Measurements from ENCODE around the gene PDE4B. TPM values are rescaled to one million over a fixed set of nuclear protein-coding genes. Genes with fewer than 3 reads are reported as not detected.

PDE4B gene
- total RNA-seq, 1 donor from 2014 or later: 6.8 TPM

DNA sequence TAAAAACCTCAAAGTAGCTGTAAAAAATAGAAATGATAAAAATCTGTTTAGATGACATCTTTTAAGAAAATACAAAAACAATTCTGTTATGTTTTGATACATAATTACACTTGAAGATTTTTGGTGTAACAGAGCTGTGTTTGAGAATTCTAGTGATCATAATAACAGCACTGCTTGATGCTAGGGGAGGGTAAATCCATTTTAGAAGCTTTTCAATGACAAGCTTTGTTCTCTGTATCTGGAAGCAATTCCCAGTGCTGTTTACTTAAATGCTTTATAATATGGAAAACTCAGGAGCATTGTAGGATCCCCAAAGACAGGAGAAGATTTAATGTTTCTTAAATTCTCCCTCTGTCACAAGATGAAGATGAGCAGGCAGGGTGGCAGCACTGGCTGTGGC is 359.3 kb downstream of the PDE4B start:
- intact Hi-C loops (cut with DNase I): no loop called here
- no peak for DNase-seq (ENCODE audit: low spot score)

DNA sequence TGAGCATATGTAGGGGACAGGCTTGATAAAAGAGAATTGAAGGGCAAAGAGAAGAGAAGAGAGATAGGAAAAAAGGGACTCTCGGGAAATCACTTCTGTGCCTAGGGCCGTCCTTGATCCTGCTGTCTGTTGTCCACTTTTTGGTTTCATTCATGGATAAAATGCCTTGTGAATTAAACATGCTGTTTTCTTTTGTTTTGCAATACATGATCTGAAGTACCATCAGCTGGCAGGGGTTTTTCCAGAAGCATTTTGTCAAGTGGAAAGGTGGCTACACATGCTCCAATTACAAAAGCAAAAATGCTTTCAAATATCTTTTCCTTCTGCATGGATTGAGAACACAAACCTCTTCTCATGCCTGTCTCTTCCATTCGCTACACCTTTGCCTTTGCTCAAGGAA is 361.7 kb downstream of the PDE4B start:
- intact Hi-C loops (cut with DNase I): no loop called here

DNA sequence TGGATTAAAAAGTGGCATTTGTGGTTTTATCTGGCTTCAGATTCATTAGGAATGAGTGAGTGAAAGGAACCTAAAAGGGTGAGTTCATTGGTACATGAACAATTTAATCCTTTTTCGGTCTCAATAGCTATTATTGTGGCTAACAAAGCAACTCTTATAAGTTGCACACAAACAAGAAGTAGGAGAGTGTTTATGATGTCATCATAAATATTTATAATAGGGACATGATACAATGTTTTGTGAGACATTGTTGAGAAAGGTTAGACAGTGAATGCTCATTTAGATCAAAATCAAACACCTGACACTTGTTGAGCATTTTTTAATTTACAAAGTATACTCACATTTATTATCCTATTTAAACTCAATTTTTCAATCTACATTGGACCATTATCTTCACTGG is 363.4 kb downstream of the PDE4B start:
- intact Hi-C loops (cut with DNase I): no loop called here

More for the DNA sequence above, 361.7 kb downstream of the PDE4B start:
- no peak for DNase-seq (ENCODE audit: low spot score)

DNA sequence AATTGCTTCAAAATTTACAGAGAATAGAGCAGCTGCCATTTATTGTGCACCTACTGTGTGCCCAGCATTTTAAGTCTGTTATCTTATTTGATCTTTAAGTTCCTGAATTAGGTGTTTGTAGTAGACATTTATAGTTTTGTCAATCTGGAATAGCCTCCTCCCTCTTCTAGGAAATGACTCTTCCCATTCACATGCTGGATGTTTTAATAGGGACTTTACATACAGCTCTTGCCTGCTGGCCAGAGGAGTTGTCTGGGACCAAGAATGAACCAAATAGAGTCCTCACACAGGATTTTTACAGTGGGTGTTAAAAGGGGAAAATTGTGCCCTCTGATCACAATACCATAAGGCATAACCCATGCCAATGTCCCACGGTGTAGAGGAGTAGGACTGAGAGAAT is 367.1 kb downstream of the PDE4B start:
- intact Hi-C loops (cut with DNase I): no loop called here

More for the DNA sequence above, 363.4 kb downstream of the PDE4B start:
- DNase-seq (ENCODE audit: low spot score): no peak

DNA sequence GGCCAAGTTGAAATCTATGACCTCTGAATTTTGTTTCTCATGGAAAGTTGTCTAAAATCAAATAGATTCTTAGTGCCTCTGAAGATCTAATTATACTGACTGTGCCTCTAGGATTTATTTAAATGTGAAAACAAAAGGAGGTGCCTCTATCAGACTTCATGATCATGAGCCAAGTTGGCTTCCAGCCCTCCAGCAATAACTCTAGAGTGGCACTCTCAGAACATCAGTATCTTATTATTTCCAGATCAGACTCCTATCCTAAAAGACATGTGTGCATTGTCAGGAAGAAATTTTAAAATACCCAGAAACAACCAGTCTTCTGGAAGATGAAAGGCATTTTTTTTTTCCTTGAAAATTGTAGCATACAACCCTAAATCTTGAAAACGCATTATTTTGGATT is 368.0 kb downstream of the PDE4B start:
- no peak for DNase-seq (ENCODE audit: low spot score)
- intact Hi-C loops (cut with DNase I): no loop called here

More for the DNA sequence above, 367.1 kb downstream of the PDE4B start:
- DNase-seq (ENCODE audit: low spot score): no peak

DNA sequence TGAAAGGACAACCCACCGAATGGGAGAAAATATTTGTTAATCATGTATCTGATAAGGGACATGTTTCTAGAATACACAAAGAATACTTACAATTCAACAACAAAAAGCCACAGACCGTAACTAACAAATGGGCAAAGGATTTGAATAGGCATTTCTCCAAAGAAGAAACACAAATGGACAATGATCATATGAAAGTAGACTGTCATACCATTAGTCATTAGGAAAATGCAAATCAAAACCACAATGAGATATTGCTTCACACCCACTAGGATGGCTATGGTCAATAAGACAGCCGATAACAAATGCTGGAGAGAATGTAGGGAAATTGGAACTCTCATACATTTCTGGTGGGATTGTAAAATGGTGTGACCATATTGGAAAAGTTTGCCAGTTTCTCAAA is 374.1 kb downstream of the PDE4B start:
- intact Hi-C loops (cut with DNase I): no loop called here
- DNase-seq (ENCODE audit: low spot score): no peak

DNA sequence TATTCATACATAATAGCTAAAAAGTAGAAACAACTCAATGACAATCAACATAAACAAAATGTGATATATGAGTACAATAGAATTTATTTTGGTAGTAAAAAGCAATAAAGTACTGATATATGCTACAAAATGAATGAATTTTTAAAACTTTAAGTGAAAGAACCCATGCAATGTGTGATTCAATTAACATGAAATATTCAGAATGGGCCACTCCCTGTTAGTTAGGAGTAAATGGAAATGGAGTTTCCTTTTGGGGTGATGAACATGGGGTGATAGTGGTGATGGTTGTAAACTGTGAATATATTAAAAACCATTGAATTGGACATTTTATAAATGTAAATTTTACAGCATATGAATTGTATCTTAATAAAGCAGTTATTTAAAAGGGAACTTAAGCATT is 374.6 kb downstream of the PDE4B start:
- intact Hi-C loops (cut with DNase I): no loop called here
- DNase-seq (ENCODE audit: low spot score): no peak

DNA sequence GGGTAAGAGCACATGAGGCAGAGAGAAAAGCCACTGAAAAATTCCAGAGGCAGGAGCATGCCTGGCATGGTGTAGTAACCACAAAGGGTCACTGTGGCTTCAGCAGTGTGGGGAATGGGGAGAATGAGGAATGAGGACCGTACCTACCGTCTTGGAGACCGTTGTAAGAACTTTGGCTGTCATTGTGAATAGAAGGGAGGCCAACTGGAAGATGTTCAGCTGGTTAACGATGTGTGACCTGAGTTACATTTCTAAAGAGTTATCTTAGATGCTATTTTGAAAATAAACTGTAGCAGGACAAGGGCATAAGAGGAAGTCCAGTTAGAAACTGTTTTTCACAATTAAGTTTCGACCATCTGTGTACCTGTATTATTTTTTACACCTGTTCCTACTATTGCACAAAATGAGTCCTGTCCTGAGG is 375.8 kb downstream of the PDE4B start:
- DNase-seq (ENCODE audit: low spot score): no peak
- intact Hi-C loops (cut with DNase I): no loop called here

DNA sequence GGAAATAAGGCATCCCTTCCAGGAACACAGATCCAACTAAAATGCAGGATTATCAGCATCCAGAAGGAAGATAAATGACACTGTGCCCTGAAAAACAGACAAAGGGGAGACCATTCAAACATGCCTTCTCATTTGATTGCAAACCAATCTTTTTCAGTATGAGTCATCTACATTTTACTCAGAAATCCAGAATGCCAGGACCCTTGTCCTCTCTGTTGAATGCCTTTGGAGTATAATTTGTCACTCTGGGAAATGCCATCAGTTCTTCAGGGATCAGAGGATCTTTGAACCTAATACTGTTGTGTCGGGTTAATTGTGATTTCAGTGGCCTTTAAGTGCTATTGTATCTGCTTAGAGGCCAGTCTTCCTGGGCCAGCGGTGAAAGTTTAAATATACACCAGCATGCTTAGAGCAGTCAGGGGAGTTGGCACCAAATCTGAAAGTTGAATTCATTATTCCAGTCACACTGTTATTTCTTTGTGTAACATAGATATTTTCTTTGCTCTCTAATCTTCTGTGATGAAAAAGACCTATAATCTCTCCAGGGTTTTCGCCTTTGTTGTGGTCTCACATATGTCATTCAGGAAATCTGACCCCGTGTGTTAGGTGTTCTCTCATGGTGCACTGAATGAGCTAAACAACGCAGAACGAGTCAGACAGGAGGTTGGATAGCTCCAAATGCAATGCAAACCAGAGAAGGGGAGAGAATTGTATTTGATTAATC is 376.4 kb downstream of the PDE4B start:
- intact Hi-C loops (cut with DNase I): no loop called here
- no peak for DNase-seq (ENCODE audit: low spot score)

DNA sequence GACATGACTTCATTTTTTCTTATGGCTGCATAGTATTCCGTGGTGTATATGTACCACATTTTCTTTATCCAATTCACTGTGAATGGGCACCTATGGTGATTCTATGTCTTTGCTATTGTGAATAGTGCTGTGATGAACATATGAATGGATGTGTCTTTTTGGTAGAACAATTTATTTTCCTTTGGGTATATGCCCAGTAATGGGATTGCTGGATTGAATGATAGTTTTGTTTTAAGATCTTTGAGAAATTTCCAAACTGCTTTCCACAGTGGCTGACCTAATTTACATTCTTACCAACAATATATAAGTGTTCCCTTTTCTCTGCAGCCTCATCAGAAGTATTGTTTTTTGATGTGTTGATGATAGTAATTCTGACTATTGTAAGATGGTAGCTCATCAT is 379.6 kb downstream of the PDE4B start:
- intact Hi-C loops (cut with DNase I): no loop called here
- no peak for DNase-seq (ENCODE audit: low spot score)

DNA sequence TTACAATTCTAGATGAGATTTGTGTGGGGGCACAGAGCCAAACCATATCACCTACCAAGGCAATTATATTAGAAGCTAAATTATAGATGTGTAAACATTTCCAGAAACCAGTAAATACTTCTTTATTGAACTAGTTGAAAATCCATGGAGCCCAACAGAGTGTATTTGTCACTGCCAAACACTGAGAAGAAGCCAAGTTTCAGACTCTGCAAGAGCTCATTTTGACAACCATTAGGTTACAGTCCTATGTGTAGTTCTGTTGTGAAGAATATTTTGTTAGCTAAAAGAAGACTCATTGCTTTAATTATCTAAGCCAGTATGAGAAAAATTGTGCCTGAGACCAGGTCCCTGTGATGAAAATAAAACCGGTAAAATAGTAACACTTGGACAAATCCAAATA is 382.4 kb downstream of the PDE4B start:
- no peak for DNase-seq (ENCODE audit: low spot score)
- intact Hi-C loops (cut with DNase I): no loop called here

DNA sequence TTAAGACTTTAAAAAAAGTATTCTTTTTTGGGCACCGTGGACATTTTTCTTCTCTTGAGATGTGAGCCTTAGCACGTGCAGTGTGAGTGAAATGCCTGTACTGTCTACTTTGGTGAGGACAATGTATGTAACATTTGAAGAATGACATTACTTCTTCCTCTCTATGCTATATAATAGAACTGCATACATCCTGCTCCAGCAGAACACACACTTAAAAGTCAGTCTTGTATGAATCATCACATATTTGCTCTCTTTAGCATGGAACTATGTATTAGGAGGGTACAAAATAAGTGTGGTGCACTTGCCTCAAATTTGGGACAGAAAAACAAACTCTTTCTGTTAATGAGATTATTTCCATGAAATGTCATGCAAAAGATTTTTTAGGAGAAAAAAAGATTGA is 382.9 kb downstream of the PDE4B start:
- no peak for DNase-seq (ENCODE audit: low spot score)
- intact Hi-C loops (cut with DNase I): no loop called here

DNA sequence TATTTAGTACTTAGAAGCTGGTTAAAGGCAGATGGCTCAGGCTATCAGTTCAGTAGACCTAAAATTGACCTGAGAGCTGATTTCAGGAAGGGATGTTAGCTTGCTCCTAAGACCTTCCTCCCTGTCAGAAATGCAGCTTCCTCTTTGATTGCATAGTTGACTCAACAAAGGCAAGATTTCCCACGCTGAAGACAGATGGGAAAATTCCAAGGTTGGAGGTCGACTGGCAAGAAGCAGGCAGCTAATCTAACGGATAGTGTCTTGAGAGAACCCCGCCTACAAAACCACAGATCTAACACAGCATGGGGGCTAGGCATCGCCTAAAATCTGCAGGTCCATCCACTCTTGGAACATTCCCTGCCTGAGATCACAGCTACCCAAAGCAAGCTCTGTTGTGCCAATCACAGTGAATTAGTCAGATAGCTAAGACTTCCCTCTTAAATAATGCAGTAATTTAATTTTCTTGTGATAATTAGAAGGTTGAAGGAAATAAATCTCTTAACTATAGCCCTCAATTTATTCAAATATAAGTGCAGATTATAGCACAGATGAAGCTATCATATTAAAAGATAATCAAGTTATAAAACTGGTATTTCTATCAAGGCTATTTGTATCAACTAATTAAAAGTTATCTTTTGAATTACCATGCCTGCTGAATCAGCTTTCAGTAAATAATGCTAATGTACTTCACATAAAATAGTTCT is 383.5 kb downstream of the PDE4B start:
- intact Hi-C loops (cut with DNase I): no loop called here
- no peak for DNase-seq (ENCODE audit: low spot score)

DNA sequence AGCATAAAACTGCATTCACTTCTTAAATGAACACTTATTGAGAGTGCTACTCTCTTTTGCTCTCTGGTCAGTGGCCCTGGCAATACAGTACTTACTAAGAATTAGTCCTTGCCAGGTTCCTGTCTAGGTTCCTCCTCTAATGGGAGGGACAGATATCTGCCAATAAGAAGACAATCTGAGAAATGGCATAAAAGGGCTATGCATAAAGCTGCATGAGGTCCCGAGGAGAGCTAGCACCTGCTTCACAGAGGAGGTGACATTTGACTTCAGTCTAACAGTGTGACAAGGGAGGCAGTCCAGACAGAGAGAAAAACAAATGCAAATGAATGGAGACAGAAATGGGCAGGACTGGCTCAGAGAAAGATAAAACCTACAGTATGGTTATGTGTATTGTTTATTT is 384.1 kb downstream of the PDE4B start:
- intact Hi-C loops (cut with DNase I): no loop called here
- no peak for DNase-seq (ENCODE audit: low spot score)

DNA sequence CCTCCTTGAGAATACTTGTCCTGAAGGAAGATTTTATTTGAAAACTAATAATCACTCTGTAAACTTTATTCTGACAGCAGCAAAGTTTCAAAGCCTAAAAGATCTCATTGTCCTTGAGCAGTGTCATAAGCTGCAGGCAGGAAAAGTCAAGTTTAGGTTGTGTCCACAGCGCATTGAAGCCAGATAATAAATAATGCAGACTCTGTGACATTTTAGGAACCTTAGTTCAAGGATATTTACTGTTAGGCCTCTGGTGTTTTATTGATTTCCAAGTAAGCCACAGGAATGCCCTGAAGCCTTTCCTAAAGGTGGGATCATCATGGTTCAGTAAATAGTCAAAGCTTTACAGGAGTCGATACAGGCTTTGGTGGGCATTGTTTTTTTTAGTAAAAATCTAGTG is 384.8 kb downstream of the PDE4B start:
- intact Hi-C loops (cut with DNase I): no loop called here
- DNase-seq (ENCODE audit: low spot score): no peak

DNA sequence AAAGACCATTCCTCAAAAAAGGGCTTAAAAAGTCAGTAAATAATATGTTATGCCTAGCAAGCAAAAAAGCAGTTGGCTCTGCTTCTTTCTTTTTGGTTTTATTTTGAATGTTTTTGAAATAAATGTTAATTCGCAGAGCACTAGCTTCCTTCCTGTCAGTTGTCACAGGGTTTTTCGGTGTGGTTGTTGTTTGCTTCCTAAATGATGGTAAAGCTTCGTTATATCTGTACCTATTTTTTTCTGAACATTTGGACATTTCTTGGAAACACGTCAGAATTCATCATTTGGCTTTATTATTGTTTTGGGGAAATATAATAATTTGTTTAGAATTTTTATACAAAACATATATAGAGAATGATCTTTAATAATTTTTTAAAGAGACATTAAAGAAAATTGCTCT is 389.3 kb downstream of the PDE4B start:
- no peak for DNase-seq (ENCODE audit: low spot score)
- intact Hi-C loops (cut with DNase I): no loop called here

DNA sequence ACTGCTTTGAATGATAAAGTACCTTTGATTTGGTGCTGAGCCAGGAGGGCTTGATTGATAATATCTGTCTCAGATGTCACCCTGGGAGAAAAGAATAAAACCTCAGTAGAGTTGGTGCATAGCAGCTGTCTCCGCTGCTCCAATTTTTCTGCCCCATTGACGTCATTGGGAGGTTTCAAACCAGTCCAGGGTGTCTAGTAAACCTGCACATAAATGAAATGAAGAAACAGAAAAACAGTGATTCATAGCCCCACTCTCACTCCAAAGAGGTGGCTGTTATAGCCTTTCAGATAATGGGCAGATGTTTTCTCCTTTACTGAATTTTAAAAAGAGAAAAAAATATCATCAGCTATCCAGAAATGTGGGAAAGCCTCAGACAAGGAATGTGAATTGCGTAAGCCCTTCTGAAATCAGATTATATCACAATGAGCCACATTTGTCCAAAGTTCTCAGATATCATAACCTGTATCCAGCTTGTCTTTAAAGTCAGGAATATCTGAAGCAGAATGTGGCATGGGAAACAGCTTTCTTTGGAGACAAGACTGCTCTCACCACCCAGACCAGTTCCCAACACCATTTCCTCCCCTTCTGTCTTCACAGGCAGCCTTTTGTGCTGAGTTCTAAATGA is 390.0 kb downstream of the PDE4B start:
- intact Hi-C loops (cut with DNase I): no loop called here
- no peak for DNase-seq (ENCODE audit: low spot score)

DNA sequence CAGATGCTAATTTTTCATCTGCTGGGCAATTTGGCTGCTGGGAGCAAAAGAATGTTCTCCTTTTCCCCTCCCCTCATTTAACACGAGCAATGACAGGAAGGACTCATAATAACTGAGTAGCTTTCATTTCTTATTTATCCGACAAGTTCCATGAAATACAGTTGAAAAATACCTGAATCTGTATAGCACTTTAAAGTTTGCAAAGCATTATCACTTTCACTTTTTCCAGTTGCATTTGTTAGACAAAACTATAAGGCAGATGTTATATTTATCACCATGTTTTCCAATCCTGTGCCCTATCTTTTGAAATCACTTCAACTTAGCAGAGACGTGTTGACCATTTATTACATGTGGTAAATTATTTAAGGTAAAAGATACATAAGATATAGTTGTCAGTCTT is 390.7 kb downstream of the PDE4B start:
- intact Hi-C loops (cut with DNase I): no loop called here
- DNase-seq (ENCODE audit: low spot score): no peak

DNA sequence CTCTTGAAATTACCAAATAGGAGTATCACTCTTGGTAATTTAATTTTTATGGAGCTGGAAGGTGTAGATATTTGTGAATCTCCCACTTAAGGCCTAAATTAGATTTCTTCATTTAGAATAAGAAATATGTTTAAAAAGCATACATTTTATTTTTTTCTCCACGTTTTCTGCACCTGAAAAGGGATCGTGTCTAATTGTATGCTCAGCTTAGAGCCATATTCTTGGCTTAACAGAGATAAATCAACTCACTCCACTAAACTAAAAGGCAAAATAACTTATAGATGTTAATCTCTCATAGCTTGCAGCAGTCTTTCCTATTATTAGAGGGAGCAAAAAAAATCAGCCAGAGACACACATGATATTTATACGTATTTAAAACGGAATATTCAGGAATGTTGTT is 404.4 kb downstream of the PDE4B start:
- no peak for DNase-seq (ENCODE audit: low spot score)
- intact Hi-C loops (cut with DNase I): no loop called here

DNA sequence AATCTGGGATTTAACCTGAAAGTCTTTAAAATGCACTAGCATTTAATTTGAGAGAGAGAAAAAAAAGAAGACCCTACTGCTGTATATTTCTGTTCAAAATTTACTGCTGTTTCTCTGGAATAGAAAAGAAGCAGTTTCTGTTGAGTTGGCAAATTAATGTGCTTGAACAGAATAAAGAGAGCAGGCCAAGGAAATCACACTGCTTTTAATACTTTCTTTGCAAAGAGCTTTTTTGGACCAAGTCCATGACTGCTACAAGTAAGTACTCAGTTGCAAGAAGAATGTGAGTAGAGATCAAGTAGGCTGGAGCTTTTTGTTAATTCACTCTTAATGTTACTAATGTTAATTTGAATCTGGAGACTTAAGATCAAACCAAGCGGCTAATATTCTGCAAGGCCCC is 405.1 kb downstream of the PDE4B start:
- intact Hi-C loops (cut with DNase I): no loop called here
- DNase-seq (ENCODE audit: low spot score): no peak

DNA sequence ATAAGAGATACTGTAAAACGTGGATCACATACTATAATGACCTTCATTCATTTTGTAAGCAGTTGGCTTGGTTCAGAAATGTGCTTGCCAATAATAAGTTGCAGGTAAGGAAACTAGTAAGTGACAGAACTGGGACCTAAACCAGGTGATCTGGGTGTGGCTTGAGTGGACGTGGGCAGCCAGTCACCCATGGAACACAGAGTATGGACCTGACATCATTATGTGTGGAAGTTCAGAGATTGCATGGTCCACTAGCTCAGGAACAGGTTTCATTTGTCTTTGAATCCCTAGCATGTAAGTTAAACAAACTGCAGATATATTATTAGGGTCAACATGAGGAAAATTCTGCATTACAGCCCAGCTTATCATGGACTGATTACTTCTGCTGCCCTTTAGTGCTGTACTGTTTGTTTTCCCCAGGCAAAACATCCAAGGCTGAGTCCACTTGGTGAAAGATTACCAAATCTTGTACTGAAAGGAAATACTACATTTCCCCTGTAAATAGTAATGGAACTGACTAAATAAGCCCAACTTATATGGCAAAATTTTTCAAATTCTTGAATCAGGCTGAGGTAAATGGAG is 414.0 kb downstream of the PDE4B start:
- no peak for DNase-seq (ENCODE audit: low spot score)
- intact Hi-C loops (cut with DNase I): no loop called here

All from cardiac septum (tissue), 1 donor.